K562 (cell line): ENCODE results near the gene GDF2. TPM values are rescaled to one million over a fixed set of nuclear protein-coding genes. Genes with fewer than 3 reads are reported as not detected.

Experiments
- ATAC-seq: fragments of 200-7000 bp; cut with Tn5 transposase; 3 replicates; pipeline ENCODE4 v1.9.1; 2020; ENCODE audit warnings: moderate library complexity
- BruUV-seq: library from RNA; stranded (reverse); fragments of 400-500 nt; replicated peaks from 2 replicates; lab custom pipeline; 2021; lab: Mats Ljungman, UMichigan
- CTCF ChIA-PET: fragments of 300-600 bp; formaldehyde crosslinking; extraction: SDS; loops from one replicate; lab custom pipeline; 2021; ENCODE audit warnings: low intra/inter-chr PET ratio; lab: Yijun Ruan, JAX
- POLR2A ChIA-PET: fragments of 300-600, 350-650 bp; sonication (Branson Sonifier 250); formaldehyde crosslinking; extraction: SDS; loops from one replicate; lab custom pipeline; 2021; ENCODE audit warnings: antibody characterized with exemption, inconsistent platforms; lab: Yijun Ruan, JAX
- DNase-seq, 4 experiments: peaks; one replicate each; pipeline versions ENCODE4 v3.0.0 to v3.0.0-alpha.2; 2011 to 2018; ENCODE audit warnings: low spot score in 3 of 4, mixed read lengths in 3 of 4; ENCODE audit errors: extremely low read depth in 1 of 4
- FAIRE-seq: peaks from 2 replicates; lab custom pipeline; 2011; peaks lifted over from hg19 to GRCh38; lab: Jason Lieb, UNC
- H2AFZ ChIP-seq: 2 replicates; pipeline ENCODE4 v1.6.0; 2011; ENCODE audit warnings: low read depth, low read length, control low read depth, inconsistent platforms
- H3K27ac ChIP-seq: fragments of 200-600 bp; 3 replicates; pipeline ENCODE4 v1.8.0; 2011; ENCODE audit warnings: low read depth, mild to moderate bottlenecking, control low read depth, inconsistent platforms, low read length, moderate library complexity, mixed read lengths; ENCODE audit errors: extremely low read depth
- H3K27me3 ChIP-seq, 2 experiments: fragments of 300-600 bp in 1 of 2; 2 replicates in 1 of 2; 3 replicates in 1 of 2; pipeline versions ENCODE4 v1.6.0 to v1.8.0; 2011; ENCODE audit warnings: inconsistent platforms in 2 of 2, low read length in 2 of 2, mild to moderate bottlenecking in 1 of 2, mixed read lengths in 1 of 2, moderate library complexity in 1 of 2; ENCODE audit not compliant: control insufficient read depth in 2 of 2, insufficient read depth in 2 of 2
- H3K36me3 ChIP-seq: fragments of 300-600 bp; 3 replicates; pipeline ENCODE4 v1.8.0; 2011; ENCODE audit warnings: mild to moderate bottlenecking, low read length, inconsistent platforms; ENCODE audit not compliant: control insufficient read depth, insufficient read depth
- H3K4me1 ChIP-seq, 2 experiments: fragments of 200-600 bp in 1 of 2; replicated peaks in 1 of 2; 2 replicates in 1 of 2; 3 replicates in 1 of 2; pipeline versions ENCODE4 v1.5.1 to v1.8.0; 2011; ENCODE audit warnings: inconsistent platforms in 2 of 2, low read length in 2 of 2, mild to moderate bottlenecking in 1 of 2, mixed read lengths in 1 of 2, moderate library complexity in 1 of 2; ENCODE audit not compliant: control insufficient read depth in 2 of 2, insufficient read depth in 2 of 2
- H3K4me2 ChIP-seq: 2 replicates; pipeline ENCODE4 v1.6.1; 2011; ENCODE audit warnings: low read length, control low read depth, inconsistent platforms, mixed read lengths; ENCODE audit not compliant: insufficient read depth
- H3K4me3 ChIP-seq: fragments of 200-600 bp; sonication (generic), shearing (Covaris generic); 2 replicates; pipeline ENCODE4 v1.5.1; 2016; ENCODE audit warnings: control low read depth, inconsistent platforms
- H3K79me2 ChIP-seq: fragments of 200-600 bp; 3 replicates; pipeline ENCODE4 v1.8.0; 2011; ENCODE audit warnings: low read length, inconsistent platforms; ENCODE audit not compliant: control insufficient read depth, insufficient read depth
- H3K9ac ChIP-seq, 2 experiments: 2 replicates each; pipeline versions ENCODE4 v1.6.0 to v1.6.1; 2011; ENCODE audit warnings: low read depth in 2 of 2, low read length in 2 of 2, control low read depth in 1 of 2, inconsistent platforms in 1 of 2, mild to moderate bottlenecking in 1 of 2, mixed read lengths in 1 of 2; ENCODE audit not compliant: insufficient read depth in 1 of 2
- H3K9me1 ChIP-seq: one replicate; pipeline ENCODE4 v1.6.0; 2011; ENCODE audit warnings: inconsistent platforms, mild to moderate bottlenecking, low read length, moderate library complexity; ENCODE audit not compliant: control insufficient read depth, insufficient read depth
- H3K9me3 ChIP-seq: replicated peaks from 2 replicates; pipeline ENCODE4 v1.5.1; 2011; ENCODE audit warnings: low read depth, low read length, inconsistent platforms; ENCODE audit not compliant: control insufficient read depth, insufficient read depth
- H4K20me1 ChIP-seq: replicated peaks from 2 replicates; pipeline ENCODE4 v1.6.1; 2011; ENCODE audit warnings: low read length, inconsistent platforms, mixed read lengths; ENCODE audit not compliant: control insufficient read depth, insufficient read depth
- CBFB ChIP-seq: sonication (generic); formaldehyde crosslinking; IDR thresholded peaks from 2 replicates; pipeline ENCODE4 v1.4.0; 2020; ENCODE audit warnings: mild to moderate bottlenecking, missing genetic modification reagents
- CREBBP ChIP-seq: IDR thresholded peaks from one replicate; pipeline ENCODE4 v1.6.1; 2012; ENCODE audit warnings: low read depth, mild to moderate bottlenecking, control low read depth, inconsistent platforms, low read length
- DNMT1 ChIP-seq: fragments of 450-650 bp; IDR thresholded peaks from 2 replicates; pipeline ENCODE4 v1.6.1; 2016; ENCODE audit warnings: antibody characterized with exemption, mild to moderate bottlenecking
- ERF ChIP-seq: fragments of 450-650 bp; formaldehyde crosslinking; IDR thresholded peaks from 2 replicates; pipeline ENCODE4 v1.4.0; 2020; ENCODE audit warnings: mild to moderate bottlenecking, mixed read lengths
- KAT2B ChIP-seq: IDR thresholded peaks from one replicate; pipeline ENCODE4 v1.6.1; 2012; ENCODE audit warnings: low read depth, mild to moderate bottlenecking, control low read depth, inconsistent platforms, low read length, moderate library complexity
- MCM5 ChIP-seq: fragments of 450-650 bp; IDR thresholded peaks from 2 replicates; pipeline ENCODE4 v1.6.1; 2016; ENCODE audit warnings: low read depth
- ZNF445 ChIP-seq: fragments of 250-450 bp; sonication (Bioruptor Pico); IDR thresholded peaks from 2 replicates; pipeline ENCODE4 v1.4.0; 2020; ENCODE audit warnings: low read depth, mild to moderate bottlenecking, moderate library complexity
- WGBS: fragments of 100-300 bp; shearing (Covaris generic); methylation state at CpG from one replicate; pipeline ENCODE4 v1.1.6; 2016; ENCODE audit warnings: low coverage, mixed read lengths; ENCODE audit not compliant: insufficient coverage; ENCODE audit errors: missing lambda C conversion rate; 5-methylcytosine and 5-hydroxymethylcytosine counted together
- in situ Hi-C: fragments of 300-500 bp; cut with MboI; formaldehyde crosslinking; loops from 4 replicates; pipeline ENCODE4 v1.15.0; 2018; ENCODE audit warnings: inconsistent platforms, mixed read lengths
- intact Hi-C: fragments of 100-400 bp; cut with micrococcal nuclease; formaldehyde crosslinking; loops from 2 replicates; pipeline ENCODE4 v1.14.2; 2022
- polyA plus RNA-seq, 8 experiments: library from polyadenylated mRNA; depleted of rRNA in 4 of 8; stranded (reverse) in 5 of 8; unstranded in 3 of 8; fragments of >200 nt; fragmentation: Nextera tagmentation in 2 of 8; fragmentation: Illumina TruSeq in 1 of 8; extraction: Ambion mirVana in 2 of 8; extraction: Trizol in 1 of 8; gene quantifications; 2 replicates each; pipeline versions ENCODE4 v1.2.1 to v1.2.3, GENCODE V29; 2011 to 2014; ENCODE audit warnings: inconsistent platforms in 1 of 8, missing spikeins in 1 of 8
- total RNA-seq, 7 experiments: library from RNA; depleted of rRNA in 6 of 7; stranded (reverse); fragments of >200 nt in 6 of 7; fragmentation: Illumina TruSeq in 2 of 7; extraction: Trizol in 2 of 7; gene quantifications; 2 replicates each; pipeline versions ENCODE4 v1.2.1 to v1.2.3, GENCODE V29; 2011 to 2021; ENCODE audit warnings: low replicate concordance in 1 of 7
- TF ChIP-seq, protein P1 (sequence below), 2 experiments: fragments of 450-650 bp in 1 of 2; sonication (generic) in 1 of 2; formaldehyde crosslinking in 1 of 2; IDR thresholded peaks in 1 of 2; conservative IDR thresholded peaks in 1 of 2; 2 replicates each; pipeline versions ENCODE4 v1.6.1 to v1.8.1; 2016 to 2023; ENCODE audit warnings: mild to moderate bottlenecking in 2 of 2, moderate library complexity in 2 of 2, inconsistent platforms in 1 of 2, missing genetic modification reagents in 1 of 2
- TF ChIP-seq, protein P2 (sequence below): fragments of 250-450 bp; sonication (Bioruptor Pico); IDR thresholded peaks from 2 replicates; pipeline ENCODE4 v1.5.0; 2022; ENCODE audit warnings: mild to moderate bottlenecking
- TF ChIP-seq, protein P3 (sequence below): fragments of 450-650 bp; formaldehyde crosslinking; IDR thresholded peaks from 2 replicates; pipeline ENCODE4 v1.4.0; 2020; ENCODE audit warnings: mild to moderate bottlenecking, mixed read lengths
- TF ChIP-seq, protein P4 (sequence below), 2 experiments: fragments of 450-650 bp; conservative IDR thresholded peaks; 2 replicates each; pipeline ENCODE4 v1.6.1; 2017; ENCODE audit warnings: mild to moderate bottlenecking in 2 of 2, moderate library complexity in 2 of 2
- TF ChIP-seq, protein P5 (sequence below): fragments of 250-450 bp; sonication (Bioruptor Pico); IDR thresholded peaks from 2 replicates; pipeline ENCODE4 v1.8.0; 2022; ENCODE audit warnings: moderate library complexity, mild to moderate bottlenecking, inconsistent platforms

Gene GDF2
- total and polyA plus RNA-seq, 9 of the 15 experiments (the other 6 are each of a cell fraction or from before 2014, with no cell fraction given) = 0.08 to 0.58 (median 0.27) TPM; not detected in 2

DNA sequence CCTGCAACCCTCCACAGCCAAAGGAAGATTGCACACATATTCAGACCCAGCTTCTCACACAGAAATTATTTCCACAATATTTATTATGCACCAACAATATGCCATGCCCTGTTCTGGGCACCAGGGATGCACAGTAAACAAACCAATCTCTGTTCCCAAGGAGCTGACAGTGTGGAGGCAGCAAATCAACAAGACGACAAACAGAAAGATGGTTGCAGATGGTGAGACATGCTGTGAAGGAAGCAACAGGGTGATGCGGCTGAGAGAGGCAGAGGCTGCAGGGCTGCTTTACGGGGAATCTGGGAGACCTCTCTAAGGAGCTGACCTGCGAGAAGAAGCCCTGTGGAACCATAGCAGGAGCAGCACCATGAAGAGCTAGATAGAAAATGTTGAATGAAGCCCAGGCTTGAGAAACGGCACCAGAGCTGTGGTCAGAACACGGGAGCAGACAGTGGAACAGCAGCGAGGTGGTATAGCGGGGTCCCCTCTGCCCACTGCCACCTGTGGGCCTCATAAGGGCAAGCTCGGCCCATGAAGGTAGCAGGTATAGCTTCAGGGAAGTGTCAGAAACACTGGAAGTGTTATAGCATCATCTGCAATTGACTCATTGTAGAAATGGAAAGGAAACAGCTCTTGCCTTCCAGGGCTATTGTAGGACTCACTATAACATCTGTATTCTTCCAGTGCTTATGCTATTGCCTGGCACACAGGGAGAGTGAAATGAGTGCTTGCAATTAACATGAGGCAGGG lies 43.4 kb downstream of the GDF2 start (continued):
- TF ChIP-seq, protein P1, sequence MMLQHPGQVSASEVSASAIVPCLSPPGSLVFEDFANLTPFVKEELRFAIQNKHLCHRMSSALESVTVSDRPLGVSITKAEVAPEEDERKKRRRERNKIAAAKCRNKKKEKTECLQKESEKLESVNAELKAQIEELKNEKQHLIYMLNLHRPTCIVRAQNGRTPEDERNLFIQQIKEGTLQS (IDR thresholded peaks at IDR 0.05) = no peak
- TF ChIP-seq, protein P1 (CRISPR knock-in tag; conservative IDR thresholded peaks at IDR 0.05) = no peak
- TF ChIP-seq DNMT1 = no peak

DNA sequence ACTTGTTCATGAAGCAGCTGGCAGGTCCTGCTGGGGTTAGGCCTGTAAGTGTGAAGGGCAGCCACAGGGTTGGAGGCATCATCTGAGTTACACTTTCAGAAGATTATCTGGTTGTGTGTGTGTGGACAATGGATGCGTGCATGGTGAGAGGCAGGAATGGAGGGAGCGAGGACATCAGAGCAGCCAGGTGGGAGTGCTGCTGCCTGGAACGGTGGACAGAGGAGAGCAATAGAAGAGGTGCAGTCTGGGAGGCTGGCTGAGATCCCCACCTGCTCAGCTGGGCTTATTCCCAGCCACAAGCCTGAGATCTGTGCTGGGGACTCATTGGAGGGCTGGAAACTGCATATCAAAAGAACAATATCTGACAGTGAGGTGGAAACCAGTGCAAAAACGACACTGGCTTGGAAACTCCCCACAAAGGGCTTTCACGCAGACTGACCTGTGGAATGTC lies 44.0 kb downstream of the GDF2 start:
- Histone ChIP-seq H3K4me1 (peaks cover 0 to 2% of the 10 kb centered on the region in 2 experiments; a peak in 2 of 5 replicates), H3K27me3 (peaks cover 54 to 83% of the 10 kb centered on the region in 2 experiments), H3K27ac (no peak overlapping the region), H3K9ac (no peak overlapping the region), H3K4me3 (no peak overlapping the region), H3K79me2 (no peaks in the 10 kb centered on the region), H3K9me3 (no peaks in the 10 kb centered on the region), H2AFZ (no peak overlapping the region), H3K9me1 (no peaks in the 10 kb centered on the region), H3K4me2 (no peak overlapping the region), H3K36me3 (no peaks in the 10 kb centered on the region), H4K20me1 (peaks cover 5% of the 10 kb centered on the region)
- no TSS peak for BruUV-seq
- CTCF ChIA-PET = no interaction called here
- in situ Hi-C loops (no loop called here), intact Hi-C loops (no loop called here)
- no peak for ATAC-seq
- POLR2A ChIA-PET = interaction anchor here (1.4 kb wide), 1 partner anchor 13 kb away, joined by 4 read pairs; no protein-coding TSS in a partner anchor
- DNase-seq = no peak
- 3% methylated on average over 5 of the region's 5 CpGs for WGBS
- no peak for FAIRE-seq
- TF ChIP-seq, protein P2, sequence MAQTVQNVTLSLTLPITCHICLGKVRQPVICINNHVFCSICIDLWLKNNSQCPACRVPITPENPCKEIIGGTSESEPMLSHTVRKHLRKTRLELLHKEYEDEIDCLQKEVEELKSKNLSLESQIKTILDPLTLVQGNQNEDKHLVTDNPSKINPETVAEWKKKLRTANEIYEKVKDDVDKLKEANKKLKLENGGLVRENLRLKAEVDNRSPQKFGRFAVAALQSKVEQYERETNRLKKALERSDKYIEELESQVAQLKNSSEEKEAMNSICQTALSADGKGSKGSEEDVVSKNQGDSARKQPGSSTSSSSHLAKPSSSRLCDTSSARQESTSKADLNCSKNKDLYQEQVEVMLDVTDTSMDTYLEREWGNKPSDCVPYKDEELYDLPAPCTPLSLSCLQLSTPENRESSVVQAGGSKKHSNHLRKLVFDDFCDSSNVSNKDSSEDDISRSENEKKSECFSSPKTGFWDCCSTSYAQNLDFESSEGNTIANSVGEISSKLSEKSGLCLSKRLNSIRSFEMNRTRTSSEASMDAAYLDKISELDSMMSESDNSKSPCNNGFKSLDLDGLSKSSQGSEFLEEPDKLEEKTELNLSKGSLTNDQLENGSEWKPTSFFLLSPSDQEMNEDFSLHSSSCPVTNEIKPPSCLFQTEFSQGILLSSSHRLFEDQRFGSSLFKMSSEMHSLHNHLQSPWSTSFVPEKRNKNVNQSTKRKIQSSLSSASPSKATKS (CRISPR knock-in tag) = no peak
- TF ChIP-seq KAT2B (no peak), CREBBP (no peak), ZNF445 (no peak), CBFB (CRISPR knock-in tag) (no peak), MCM5 (no peak), ERF (CRISPR knock-in tag) (no peak)
- TF ChIP-seq, protein P3, sequence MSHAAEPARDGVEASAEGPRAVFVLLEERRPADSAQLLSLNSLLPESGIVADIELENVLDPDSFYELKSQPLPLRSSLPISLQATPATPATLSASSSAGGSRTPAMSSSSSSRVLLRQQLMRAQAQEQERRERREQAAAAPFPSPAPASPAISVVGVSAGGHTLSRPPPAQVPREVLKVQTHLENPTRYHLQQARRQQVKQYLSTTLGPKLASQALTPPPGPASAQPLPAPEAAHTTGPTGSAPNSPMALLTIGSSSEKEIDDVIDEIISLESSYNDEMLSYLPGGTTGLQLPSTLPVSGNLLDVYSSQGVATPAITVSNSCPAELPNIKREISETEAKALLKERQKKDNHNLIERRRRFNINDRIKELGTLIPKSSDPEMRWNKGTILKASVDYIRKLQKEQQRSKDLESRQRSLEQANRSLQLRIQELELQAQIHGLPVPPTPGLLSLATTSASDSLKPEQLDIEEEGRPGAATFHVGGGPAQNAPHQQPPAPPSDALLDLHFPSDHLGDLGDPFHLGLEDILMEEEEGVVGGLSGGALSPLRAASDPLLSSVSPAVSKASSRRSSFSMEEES (CRISPR knock-in tag) = no peak
- TF ChIP-seq, protein P4, sequence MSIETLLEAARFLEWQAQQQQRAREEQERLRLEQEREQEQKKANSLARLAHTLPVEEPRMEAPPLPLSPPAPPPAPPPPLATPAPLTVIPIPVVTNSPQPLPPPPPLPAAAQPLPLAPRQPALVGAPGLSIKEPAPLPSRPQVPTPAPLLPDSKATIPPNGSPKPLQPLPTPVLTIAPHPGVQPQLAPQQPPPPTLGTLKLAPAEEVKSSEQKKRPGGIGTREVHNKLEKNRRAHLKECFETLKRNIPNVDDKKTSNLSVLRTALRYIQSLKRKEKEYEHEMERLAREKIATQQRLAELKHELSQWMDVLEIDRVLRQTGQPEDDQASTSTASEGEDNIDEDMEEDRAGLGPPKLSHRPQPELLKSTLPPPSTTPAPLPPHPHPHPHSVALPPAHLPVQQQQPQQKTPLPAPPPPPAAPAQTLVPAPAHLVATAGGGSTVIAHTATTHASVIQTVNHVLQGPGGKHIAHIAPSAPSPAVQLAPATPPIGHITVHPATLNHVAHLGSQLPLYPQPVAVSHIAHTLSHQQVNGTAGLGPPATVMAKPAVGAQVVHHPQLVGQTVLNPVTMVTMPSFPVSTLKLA (conservative IDR thresholded peaks at IDR 0.05) = no peak
- TF ChIP-seq, protein P5, sequence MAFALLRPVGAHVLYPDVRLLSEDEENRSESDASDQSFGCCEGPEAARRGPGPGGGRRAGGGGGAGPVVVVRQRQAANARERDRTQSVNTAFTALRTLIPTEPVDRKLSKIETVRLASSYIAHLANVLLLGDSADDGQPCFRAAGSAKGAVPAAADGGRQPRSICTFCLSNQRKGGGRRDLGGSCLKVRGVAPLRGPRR = no peak
